Gastroesophageal sphincter (tissue), 3 donors: ENCODE measurements around the gene ACTA1.

Source experiments
- CTCF ChIP-seq, 4 experiments: fragments of 200-600 bp in 2 of 4; fragments of 450-650 bp in 2 of 4; sonication (generic) in 1 of 4; IDR thresholded peaks; one replicate each; pipeline ENCODE4 v1.5.1; 2017 to 2019; ENCODE audit warnings: antibody characterized with exemption in 4 of 4, mild to moderate bottlenecking in 2 of 4, moderate library complexity in 2 of 4
- EP300 ChIP-seq: sonication (generic); formaldehyde crosslinking; IDR thresholded peaks from one replicate; pipeline ENCODE4 v1.6.1; 2017; ENCODE audit warnings: antibody characterized with exemption, mild to moderate bottlenecking

GRCh38 chr1:229410370-229410691, 23.6 kb downstream of the ACTA1 start:
- TF ChIP-seq EP300 (no peak), CTCF (IDR thresholded peaks at IDR 0.05) (no peak)
